IPS-18a (cell line): ENCODE results near the gene SNCAIP.

ENCODE experiments used
- H3K27ac ChIP-seq: one replicate; pipeline ENCODE4 v1.5.1; 2013; ENCODE audit warnings: low read length
- H3K27me3 ChIP-seq: one replicate; pipeline ENCODE4 v1.6.1; 2013; ENCODE audit warnings: mild to moderate bottlenecking, low read length; ENCODE audit not compliant: control insufficient read depth, insufficient read depth
- H3K36me3 ChIP-seq: one replicate; pipeline ENCODE4 v1.6.1; 2013; ENCODE audit warnings: low read depth, low read length; ENCODE audit not compliant: control insufficient read depth
- H3K4me1 ChIP-seq: one replicate; pipeline ENCODE4 v1.6.1; 2013; ENCODE audit warnings: low read depth, low read length; ENCODE audit not compliant: control insufficient read depth
- H3K4me3 ChIP-seq: one replicate; pipeline ENCODE4 v1.5.1; 2013; ENCODE audit warnings: low read length
- H3K9ac ChIP-seq: one replicate; pipeline ENCODE4 v1.6.1; 2013; ENCODE audit warnings: mild to moderate bottlenecking, low read length, moderate library complexity
- H3K9me3 ChIP-seq: one replicate; pipeline ENCODE4 v1.6.1; 2013; ENCODE audit warnings: low read depth, low read length; ENCODE audit not compliant: control insufficient read depth

The SNCAIP gene

DNA sequence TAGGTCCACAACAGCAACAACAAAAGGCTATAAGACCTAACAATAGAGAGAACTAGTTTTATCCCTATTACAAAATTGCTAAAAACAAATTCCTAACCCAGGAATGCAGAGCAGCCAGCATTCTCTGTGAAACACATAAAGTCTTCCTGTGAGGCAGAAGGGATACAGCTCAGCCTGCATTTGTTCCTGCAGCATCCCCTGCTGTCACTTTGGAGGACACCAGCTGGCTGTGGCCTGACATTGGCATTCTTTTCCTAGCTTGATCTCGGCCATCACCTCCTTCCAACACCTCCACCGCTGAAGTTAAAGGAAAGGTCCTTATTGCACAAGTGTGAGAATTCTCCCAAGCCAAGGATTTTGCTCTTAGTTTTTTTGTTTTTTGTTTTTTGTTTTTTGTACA, 186.1 kb downstream of the SNCAIP start:
- no peak overlapping the region for H3K9ac ChIP-seq
- no peak overlapping the region for H3K4me3 ChIP-seq
- no peaks in the 10 kb centered on the region for H3K27me3 ChIP-seq
- H3K9me3 ChIP-seq: no peaks in the 10 kb centered on the region
- H3K4me1 ChIP-seq: peaks cover 15% of the 10 kb centered on the region
- no peak overlapping the region for H3K27ac ChIP-seq
- no peaks in the 10 kb centered on the region for H3K36me3 ChIP-seq

- Histone ChIP-seq H3K27ac (no peak overlapping the region), H3K4me3 (no peak overlapping the region), H3K9me3 (no peaks in the 10 kb centered on the region), H3K36me3 (no peaks in the 10 kb centered on the region), H3K4me1 (peaks cover 15% of the 10 kb centered on the region), H3K9ac (no peak overlapping the region), H3K27me3 (no peaks in the 10 kb centered on the region)
Measured at GRCh38 chr5:122499585-122499984, 187.5 kb downstream of the SNCAIP start.

- no peak overlapping the region for H3K9ac ChIP-seq
- no peaks in the 10 kb centered on the region for H3K9me3 ChIP-seq
- H3K27ac ChIP-seq: no peak overlapping the region
- H3K27me3 ChIP-seq: no peaks in the 10 kb centered on the region
- peaks cover 15% of the 10 kb centered on the region for H3K4me1 ChIP-seq
- no peak overlapping the region for H3K4me3 ChIP-seq
- no peaks in the 10 kb centered on the region for H3K36me3 ChIP-seq
Measured at GRCh38 chr5:122500245-122501088, 188.4 kb downstream of the SNCAIP start.

DNA sequence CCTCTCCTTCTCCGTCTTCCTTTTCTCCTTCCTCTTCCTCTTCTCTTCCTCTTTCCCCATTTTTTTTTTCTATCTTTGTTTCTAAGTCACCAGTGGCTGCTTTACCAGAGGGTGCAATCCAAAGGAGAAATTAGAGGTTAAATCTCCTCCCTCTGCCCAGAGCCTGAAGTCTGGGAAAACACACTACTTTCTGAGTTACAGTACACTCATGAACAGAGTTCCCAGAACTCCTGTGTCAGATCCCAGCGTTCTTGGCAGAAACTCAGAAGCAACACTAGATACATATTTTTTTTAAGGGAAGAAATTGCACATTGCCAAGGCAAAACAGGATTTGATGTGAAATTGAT, 189.0 kb downstream of the SNCAIP start:
- Histone ChIP-seq H3K27ac (no peak overlapping the region), H3K9ac (no peak overlapping the region), H3K27me3 (no peaks in the 10 kb centered on the region), H3K4me1 (peaks cover 15% of the 10 kb centered on the region), H3K36me3 (no peaks in the 10 kb centered on the region), H3K4me3 (no peak overlapping the region), H3K9me3 (no peaks in the 10 kb centered on the region)

GRCh38 chr5:122507045-122507444, 195.0 kb downstream of the SNCAIP start:
- H3K27ac ChIP-seq: no peak overlapping the region
- H3K36me3 ChIP-seq: no peaks in the 10 kb centered on the region
- H3K27me3 ChIP-seq: no peaks in the 10 kb centered on the region
- no peaks in the 10 kb centered on the region for H3K4me1 ChIP-seq
- no peak overlapping the region for H3K4me3 ChIP-seq
- H3K9ac ChIP-seq: no peak overlapping the region
- no peaks in the 10 kb centered on the region for H3K9me3 ChIP-seq

GRCh38 chr5:122507581-122507980, 195.5 kb downstream of the SNCAIP start:
- Histone ChIP-seq H3K4me1 (no peaks in the 10 kb centered on the region), H3K9ac (no peak overlapping the region), H3K36me3 (no peaks in the 10 kb centered on the region), H3K27ac (no peak overlapping the region), H3K27me3 (no peaks in the 10 kb centered on the region), H3K9me3 (no peaks in the 10 kb centered on the region), H3K4me3 (no peak overlapping the region)

DNA sequence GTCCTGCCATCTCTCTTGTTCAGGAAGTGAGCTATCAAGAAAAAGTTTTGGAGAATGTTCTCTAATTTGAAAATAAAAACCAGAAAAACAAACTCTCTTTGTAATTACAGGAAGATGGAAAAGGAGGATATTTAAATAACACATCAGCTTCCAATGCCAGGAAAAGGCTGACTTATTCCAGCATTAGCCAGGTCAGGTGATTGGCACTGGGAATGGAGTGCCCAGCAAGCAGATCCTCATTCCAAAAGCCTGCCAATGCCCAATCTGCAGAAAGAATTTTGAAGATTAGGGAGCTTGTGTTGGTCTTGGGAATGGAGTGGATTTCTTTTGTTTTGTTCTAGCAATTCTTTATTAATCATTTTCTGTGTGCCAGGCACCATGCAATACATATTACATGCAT, 196.6 kb downstream of the SNCAIP start:
- H3K4me3 ChIP-seq: no peak overlapping the region
- no peak overlapping the region for H3K27ac ChIP-seq
- no peaks in the 10 kb centered on the region for H3K36me3 ChIP-seq
- no peaks in the 10 kb centered on the region for H3K9me3 ChIP-seq
- H3K4me1 ChIP-seq: no peaks in the 10 kb centered on the region
- H3K9ac ChIP-seq: no peak overlapping the region
- no peaks in the 10 kb centered on the region for H3K27me3 ChIP-seq
